ENCODE results near the gene PEX5L.

PEX5L gene

DNA sequence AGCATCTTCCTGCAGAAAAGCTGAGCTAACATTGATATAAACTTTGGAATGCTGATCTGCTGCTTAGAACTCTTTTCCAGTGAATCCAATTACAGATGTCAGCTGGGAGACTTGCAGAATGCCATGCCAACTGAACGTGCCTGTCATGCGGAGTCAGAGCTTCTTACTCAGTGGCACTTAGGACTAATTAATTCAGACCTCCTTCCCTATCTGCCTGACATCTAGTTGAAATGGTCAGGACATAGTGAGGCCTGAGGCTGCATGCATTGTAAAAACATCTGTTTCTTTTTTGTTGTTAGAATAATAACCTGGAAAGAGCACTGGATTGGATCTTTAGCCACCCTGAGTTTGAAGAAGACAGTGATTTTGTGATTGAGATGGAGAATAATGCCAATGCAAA is 271.3 kb downstream of the PEX5L start:
- no peak for DNase-seq

DNA sequence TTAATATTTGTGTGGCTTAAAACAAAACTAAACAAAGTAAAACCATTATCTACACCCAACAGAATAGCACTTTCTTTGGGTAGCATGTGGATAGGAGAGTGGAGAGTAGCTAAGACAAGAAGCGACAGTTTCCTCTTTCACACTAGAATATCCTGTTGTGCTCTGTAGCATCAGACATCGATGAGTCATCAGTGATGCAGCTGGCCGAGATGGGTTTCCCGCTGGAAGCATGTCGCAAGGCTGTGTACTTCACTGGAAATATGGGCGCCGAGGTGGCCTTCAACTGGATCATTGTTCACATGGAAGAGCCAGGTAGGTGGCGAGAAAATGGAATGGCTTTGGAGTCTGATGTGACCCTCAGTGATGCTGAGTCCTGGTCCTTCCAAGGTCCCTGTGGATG is 275.8 kb downstream of the PEX5L start:
- no peak for DNase-seq

DNA sequence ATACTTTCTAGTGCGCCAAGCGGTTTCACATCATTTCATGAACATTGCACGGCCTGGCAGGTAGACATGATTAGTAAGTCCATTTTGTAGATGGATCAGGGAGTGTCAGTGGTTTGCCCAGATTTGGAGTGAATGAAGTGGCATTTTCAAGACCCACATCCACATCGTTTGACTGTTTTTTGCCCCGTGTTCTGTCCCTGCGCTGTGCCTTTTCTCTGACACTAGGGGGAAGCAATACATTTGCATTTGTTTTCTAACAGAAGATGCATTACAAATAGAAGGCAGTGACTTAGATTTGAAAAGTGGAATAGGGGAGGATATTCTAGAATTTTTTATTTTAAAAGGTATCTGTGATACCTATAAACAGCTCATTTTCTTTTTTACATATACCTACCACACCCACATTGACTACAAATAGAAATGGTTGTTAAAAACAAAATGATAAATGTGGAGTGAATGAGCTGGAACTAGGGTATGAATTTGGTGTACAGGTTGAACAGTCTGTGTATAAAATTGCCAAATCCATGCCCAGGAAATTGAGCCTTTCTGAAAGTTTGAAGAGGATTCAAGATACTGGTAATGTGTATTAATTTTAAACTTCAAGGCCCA is 285.9 kb downstream of the PEX5L start:
- DNase-seq = no peak

DNA sequence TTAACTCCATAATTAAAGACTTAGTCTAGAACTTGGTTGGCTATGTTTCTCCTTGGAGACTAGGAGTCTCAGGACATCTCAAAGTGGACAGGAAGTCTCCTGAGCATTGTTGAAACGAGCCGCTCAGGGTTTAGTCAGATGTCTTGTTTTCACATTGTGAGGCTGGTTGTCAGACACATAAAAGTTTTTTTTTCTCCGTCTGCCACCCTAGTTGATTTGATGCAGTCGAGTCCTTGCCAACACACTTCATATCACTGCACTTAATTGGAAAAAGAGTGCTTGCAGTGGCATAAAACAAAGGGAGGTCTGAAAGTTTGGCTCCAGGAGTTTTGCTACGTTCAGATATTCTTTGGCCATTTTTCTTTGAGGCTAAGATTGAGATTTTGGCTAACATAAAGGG is 291.0 kb downstream of the PEX5L start:
- DNase-seq = no peak

DNA sequence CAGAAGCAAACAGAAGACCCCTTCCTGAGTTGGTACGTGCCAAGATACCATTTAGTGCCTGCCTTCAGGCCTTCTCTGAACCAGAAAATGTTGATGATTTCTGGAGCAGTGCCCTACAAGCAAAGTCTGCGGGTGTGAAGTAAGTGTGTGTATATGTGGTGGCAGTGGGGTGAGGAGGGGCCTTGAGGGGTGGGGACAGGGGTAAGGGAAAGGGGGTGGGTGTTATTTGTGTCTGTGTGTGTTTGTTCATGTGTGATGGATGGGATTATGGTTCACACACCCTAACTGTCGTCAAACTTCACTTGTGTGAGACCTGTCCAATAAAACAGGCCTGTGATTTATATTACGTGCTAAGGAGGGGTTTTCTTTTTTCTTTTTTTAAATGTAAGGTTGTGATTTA is 291.7 kb downstream of the PEX5L start:
- no peak for DNase-seq

Data from stimulated activated CD4-positive, alpha-beta T cell treated with anti-CD3 and anti-CD28 coated beads, Interleukin-2, amount 100 ng/mL, for 48 hours (primary cell).